Activated T-helper 17 cell treated with anti-CD3 and anti-CD28 coated beads, Interleukin-2, amount 50 U/mL, for 72 hours (primary cell): Measurements from ENCODE around the gene PGM1. TPM values are rescaled to one million over a fixed set of nuclear protein-coding genes. Genes with fewer than 3 reads are reported as not detected.
A peak's percentile ranks its signal among the peaks of the same experiment; 100 is the strongest.

ENCODE experiments used
- ATAC-seq: fragments of 150-1000 bp; cut with Tn5 transposase; replicated peaks from 2 replicates; pipeline ENCODE4 v1.10.0; 2021; ENCODE audit warnings: mild to moderate bottlenecking, moderate library complexity
- H3K27ac Mint-ChIP-seq: one replicate; pipeline ENCODE4 v1.8.0; 2022; ENCODE audit warnings: mixed read lengths
- H3K27me3 Mint-ChIP-seq: one replicate; pipeline ENCODE4 v1.8.0; 2022; ENCODE audit warnings: mixed read lengths
- H3K36me3 Mint-ChIP-seq: one replicate; pipeline ENCODE4 v1.8.0; 2022; ENCODE audit warnings: low read depth, mild to moderate bottlenecking, mixed read lengths
- H3K4me1 Mint-ChIP-seq: one replicate; pipeline ENCODE4 v1.8.0; 2022; ENCODE audit warnings: mixed read lengths
- H3K4me3 Mint-ChIP-seq: one replicate; pipeline ENCODE4 v1.8.0; 2022; ENCODE audit warnings: mild to moderate bottlenecking, mixed read lengths
- H3K9me3 Mint-ChIP-seq: one replicate; pipeline ENCODE4 v1.8.0; 2022; ENCODE audit warnings: mixed read lengths
- total RNA-seq, 2 donors: library from RNA; stranded (reverse); gene quantifications; one replicate each; pipeline ENCODE4 v1.2.3, GENCODE V29; 2022

PGM1 gene
- total RNA-seq, 2 donors from 2014 or later: 34.8 to 42.7 TPM

DNA sequence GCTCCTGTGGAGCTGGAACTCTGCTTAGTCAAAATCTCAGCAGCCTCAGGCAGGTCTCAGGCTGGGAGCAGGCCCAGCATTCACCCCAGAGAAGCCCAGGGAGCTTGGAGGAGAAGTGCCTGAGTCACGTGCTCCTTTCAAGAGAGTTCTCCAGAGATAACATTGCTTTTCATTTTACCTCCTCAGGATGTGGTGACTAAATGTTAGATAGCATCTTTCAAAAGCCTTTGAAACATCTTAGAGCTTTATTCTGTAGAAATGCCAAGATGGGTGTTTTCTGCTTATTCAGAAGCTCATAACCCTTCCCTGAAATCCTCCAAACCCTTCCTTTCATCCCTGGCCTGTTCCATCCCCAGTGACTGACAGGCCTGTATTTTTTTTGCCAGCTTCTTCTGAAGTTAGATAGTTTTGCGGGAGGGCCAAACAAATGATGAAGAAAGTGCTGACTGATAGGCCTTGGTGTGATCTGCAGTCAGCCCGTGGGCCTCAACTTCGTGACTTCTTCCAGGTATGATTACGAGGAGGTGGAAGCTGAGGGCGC is 58.0 kb downstream of the PGM1 start:
- H3K27me3 Mint-ChIP-seq: no peaks in the 10 kb centered on the region
- H3K9me3 Mint-ChIP-seq: no peaks in the 10 kb centered on the region
- H3K36me3 Mint-ChIP-seq: peaks cover 48% of the 10 kb centered on the region
- H3K4me3 Mint-ChIP-seq: peak overlapping the region; percentile 76
- peaks cover 27% of the 10 kb centered on the region for H3K4me1 Mint-ChIP-seq
- peak overlapping the region; percentile 95 for H3K27ac Mint-ChIP-seq
- ATAC-seq: peak; percentile 87

- peak overlapping the region; percentile 95 for H3K27ac Mint-ChIP-seq
- peaks cover 32% of the 10 kb centered on the region for H3K4me1 Mint-ChIP-seq
- ATAC-seq: no peak
- no peaks in the 10 kb centered on the region for H3K9me3 Mint-ChIP-seq
- no peak overlapping the region for H3K4me3 Mint-ChIP-seq
- H3K27me3 Mint-ChIP-seq: no peaks in the 10 kb centered on the region
- peaks cover 58% of the 10 kb centered on the region for H3K36me3 Mint-ChIP-seq
Observed at GRCh38 chr1:63653976-63654375, 60.8 kb downstream of the PGM1 start.

DNA sequence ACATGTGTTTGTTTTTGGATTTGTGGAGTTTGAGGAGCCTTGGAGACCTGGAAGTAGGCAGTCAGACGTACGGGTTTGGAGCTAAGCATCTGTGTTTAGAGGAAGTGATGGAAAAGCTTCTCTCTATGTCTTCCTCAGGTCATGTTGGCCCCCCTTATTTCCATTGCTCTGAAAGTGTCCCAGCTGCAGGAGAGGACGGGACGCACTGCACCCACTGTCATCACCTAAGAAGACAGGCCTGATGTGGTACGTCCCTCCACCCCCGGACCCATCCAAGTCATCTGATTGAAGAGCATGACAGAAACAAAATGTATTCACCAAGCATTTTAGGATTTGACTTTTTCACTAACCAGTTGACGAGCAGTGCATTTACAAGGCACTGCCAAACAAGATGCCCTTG is 66.2 kb downstream of the PGM1 start:
- no peak for ATAC-seq
- H3K9me3 Mint-ChIP-seq: no peaks in the 10 kb centered on the region
- H3K4me3 Mint-ChIP-seq: no peak overlapping the region
- H3K4me1 Mint-ChIP-seq: peaks cover 4% of the 10 kb centered on the region
- no peak overlapping the region for H3K27ac Mint-ChIP-seq
- H3K27me3 Mint-ChIP-seq: no peaks in the 10 kb centered on the region
- peaks cover 64% of the 10 kb centered on the region for H3K36me3 Mint-ChIP-seq

DNA sequence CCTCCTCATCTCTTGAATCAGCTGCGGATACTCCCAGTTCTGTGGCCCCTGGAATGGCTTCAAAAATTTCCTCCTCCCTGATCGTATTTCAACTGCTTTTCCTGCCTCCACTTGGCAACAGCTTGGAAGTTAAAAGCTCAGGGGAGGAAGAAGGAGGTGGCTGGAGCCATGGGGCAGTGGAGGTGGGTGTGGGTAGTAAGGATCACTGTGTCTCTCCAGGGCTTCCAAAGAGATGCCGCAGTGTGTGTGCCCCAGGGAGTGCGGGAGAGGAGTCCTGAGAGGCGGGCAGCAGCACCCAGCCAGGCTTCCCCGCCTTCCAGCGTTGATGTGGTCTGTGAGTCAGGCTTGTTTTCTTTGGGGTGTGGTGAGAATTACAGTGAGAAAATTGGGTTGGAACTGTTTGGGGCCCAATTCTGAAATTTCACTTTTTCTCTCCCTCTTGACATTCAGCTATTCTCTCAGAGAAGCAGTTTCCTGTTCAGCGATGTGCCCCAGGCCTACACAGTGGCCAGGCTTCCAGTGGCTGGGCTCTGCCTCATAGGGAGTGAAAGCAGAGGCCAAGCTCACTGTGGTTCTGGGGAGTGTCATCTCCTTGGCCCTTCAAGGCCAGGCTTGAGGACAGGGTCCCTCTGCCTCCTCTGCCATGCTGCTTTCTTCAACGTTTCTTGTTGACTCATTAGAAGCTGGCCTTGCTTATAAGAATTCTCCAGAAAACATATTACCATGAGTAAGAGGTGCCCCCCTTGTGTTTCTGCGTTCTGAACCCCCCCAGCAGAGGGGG is 69.0 kb downstream of the PGM1 start:
- H3K4me3 Mint-ChIP-seq: no peak overlapping the region
- H3K27me3 Mint-ChIP-seq: no peaks in the 10 kb centered on the region
- no peak for ATAC-seq
- H3K9me3 Mint-ChIP-seq: peaks cover 6% of the 10 kb centered on the region
- H3K4me1 Mint-ChIP-seq: peaks cover 4% of the 10 kb centered on the region
- peaks cover 42% of the 10 kb centered on the region for H3K36me3 Mint-ChIP-seq
- H3K27ac Mint-ChIP-seq: no peak overlapping the region

DNA sequence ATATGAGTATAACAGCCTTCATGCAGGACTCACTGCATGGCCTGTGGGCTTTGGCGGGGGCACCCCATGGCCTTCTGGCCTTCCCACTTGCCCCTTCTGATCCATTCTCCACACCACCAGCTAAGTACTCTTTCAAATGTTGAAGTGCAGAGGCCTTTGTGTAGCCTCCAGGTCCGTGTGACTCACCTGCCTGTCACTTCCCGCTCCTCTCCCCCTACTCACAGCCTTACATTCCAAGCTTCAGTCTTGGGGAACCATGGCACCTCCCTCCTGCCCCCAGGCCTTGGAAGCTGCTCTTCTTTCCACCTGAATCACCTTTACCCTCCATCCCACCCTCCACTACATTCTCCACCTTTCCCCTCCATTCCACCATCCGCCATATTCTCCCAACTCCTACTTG is 69.6 kb downstream of the PGM1 start:
- H3K9me3 Mint-ChIP-seq: peaks cover 6% of the 10 kb centered on the region
- no peak for ATAC-seq
- peaks cover 36% of the 10 kb centered on the region for H3K36me3 Mint-ChIP-seq
- H3K27me3 Mint-ChIP-seq: no peaks in the 10 kb centered on the region
- no peak overlapping the region for H3K4me3 Mint-ChIP-seq
- H3K4me1 Mint-ChIP-seq: peaks cover under 1% of the 10 kb centered on the region
- no peak overlapping the region for H3K27ac Mint-ChIP-seq

DNA sequence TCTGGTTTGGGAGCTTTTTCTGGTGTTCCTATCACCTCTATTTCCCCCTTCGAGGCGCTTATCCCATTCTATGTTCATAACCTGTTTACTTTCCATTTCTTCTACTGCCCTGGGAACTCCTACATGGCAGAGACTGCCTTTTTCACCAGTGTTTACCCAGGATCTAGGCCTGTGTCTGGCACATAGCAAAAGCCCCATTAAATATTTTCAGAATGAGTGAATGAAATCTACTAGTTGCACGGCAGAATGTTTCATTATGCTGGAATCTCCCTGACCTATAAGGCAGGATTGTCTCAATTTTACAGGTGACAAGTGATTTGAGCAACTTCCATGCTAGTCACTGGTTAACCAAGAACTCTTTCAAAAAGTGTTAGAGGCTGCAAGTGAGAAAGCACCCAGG is 70.1 kb downstream of the PGM1 start:
- Mint-ChIP-seq H3K27me3 (no peaks in the 10 kb centered on the region), H3K4me1 (no peaks in the 10 kb centered on the region), H3K36me3 (peaks cover 33% of the 10 kb centered on the region), H3K9me3 (peaks cover 6% of the 10 kb centered on the region), H3K4me3 (no peak overlapping the region), H3K27ac (no peak overlapping the region)
- ATAC-seq: no peak

DNA sequence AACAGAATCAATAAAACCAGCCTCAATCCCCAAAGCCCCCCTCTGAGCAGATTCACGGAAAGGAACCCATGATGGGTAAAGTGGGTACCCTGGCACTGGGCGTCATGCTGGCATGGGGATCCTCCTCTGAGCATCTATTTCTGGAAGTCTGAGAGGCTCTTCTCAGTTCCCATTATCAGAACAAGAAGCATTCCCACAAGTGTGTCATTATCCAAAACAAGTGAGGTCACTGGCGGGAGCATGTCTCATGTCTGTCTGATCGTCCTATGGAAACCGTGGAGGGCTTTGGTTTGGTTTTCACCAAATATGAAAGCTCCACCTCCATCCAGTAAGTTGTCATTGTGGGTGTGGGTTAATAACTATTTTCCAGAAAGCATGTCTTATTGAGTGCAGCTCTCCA is 70.7 kb downstream of the PGM1 start:
- H3K4me1 Mint-ChIP-seq: no peaks in the 10 kb centered on the region
- ATAC-seq: no peak
- no peaks in the 10 kb centered on the region for H3K27me3 Mint-ChIP-seq
- H3K27ac Mint-ChIP-seq: no peak overlapping the region
- no peak overlapping the region for H3K4me3 Mint-ChIP-seq
- H3K9me3 Mint-ChIP-seq: peaks cover 6% of the 10 kb centered on the region
- peaks cover 27% of the 10 kb centered on the region for H3K36me3 Mint-ChIP-seq

DNA sequence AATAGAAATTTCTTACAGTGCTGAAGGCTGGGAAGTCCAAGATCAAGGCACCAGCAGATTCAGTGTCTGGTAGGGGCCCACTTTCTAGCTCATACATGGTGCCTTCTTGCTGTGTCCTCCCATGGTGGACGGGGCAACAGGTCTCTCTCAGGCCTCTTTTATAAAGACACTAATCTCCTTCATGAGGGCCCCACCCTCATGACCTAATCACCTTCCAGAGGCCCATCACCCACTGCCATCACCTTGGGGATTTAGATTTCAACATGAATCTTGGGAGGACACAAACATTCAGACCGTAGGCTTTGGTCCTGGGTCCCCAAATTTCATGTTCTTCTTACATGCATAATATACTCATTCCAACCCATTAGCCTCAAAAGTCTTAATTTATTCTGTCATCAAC is 71.5 kb downstream of the PGM1 start:
- Mint-ChIP-seq H3K36me3 (peaks cover 18% of the 10 kb centered on the region), H3K27ac (no peak overlapping the region), H3K4me1 (no peaks in the 10 kb centered on the region), H3K27me3 (no peaks in the 10 kb centered on the region), H3K4me3 (no peak overlapping the region), H3K9me3 (peaks cover 6% of the 10 kb centered on the region)
- ATAC-seq: no peak

GRCh38 chr1:63665410-63665809 is 72.2 kb downstream of the PGM1 start:
- no peak for ATAC-seq
- Mint-ChIP-seq H3K4me1 (no peaks in the 10 kb centered on the region), H3K9me3 (peaks cover 6% of the 10 kb centered on the region), H3K27me3 (no peaks in the 10 kb centered on the region), H3K27ac (no peak overlapping the region), H3K36me3 (peaks cover 12% of the 10 kb centered on the region), H3K4me3 (no peak overlapping the region)

DNA sequence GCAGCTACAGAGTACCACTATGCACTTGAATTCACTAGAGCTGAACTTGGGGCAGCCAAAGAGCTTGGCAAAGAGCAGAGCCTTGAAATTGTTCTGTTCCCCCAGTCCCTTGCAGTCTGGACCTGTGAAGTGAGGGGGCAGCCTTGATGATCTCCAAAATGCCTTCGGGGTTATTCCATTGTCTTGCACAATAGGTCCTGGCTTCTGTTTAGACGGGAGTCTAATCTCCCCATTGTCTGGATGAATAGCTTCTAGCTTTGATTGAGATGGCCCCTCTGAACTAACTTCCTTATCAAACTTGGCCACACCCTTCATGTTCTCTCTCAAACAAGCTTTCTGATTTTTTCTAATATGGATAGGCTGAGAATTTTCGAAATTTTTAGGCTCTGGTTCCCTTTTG is 72.6 kb downstream of the PGM1 start:
- H3K27me3 Mint-ChIP-seq: no peaks in the 10 kb centered on the region
- no peak overlapping the region for H3K4me3 Mint-ChIP-seq
- no peak overlapping the region for H3K27ac Mint-ChIP-seq
- ATAC-seq: no peak
- H3K9me3 Mint-ChIP-seq: peaks cover 6% of the 10 kb centered on the region
- no peaks in the 10 kb centered on the region for H3K4me1 Mint-ChIP-seq
- H3K36me3 Mint-ChIP-seq: peaks cover 9% of the 10 kb centered on the region

DNA sequence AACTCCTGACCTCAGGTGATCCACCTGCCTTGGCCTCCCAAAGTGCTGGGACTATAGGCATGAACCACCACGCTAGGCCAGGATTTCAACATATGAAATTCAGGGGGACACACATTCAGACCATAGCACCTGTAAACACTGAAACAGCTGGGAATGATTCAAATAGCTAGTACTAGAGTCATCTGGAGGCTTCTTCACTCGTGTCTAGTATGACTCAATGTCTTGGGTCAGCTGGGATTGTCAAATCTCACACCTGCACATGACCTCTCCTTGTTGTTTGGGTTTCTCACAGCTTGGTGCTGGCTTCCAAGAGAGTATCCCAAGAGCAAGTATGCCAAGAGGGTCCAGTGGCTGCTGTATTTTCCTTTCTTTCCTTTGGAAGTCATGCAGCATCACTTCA is 75.1 kb downstream of the PGM1 start:
- H3K27me3 Mint-ChIP-seq: no peaks in the 10 kb centered on the region
- H3K27ac Mint-ChIP-seq: no peak overlapping the region
- H3K36me3 Mint-ChIP-seq: no peaks in the 10 kb centered on the region
- H3K9me3 Mint-ChIP-seq: peaks cover 6% of the 10 kb centered on the region
- ATAC-seq: peak; percentile 35
- no peak overlapping the region for H3K4me3 Mint-ChIP-seq
- H3K4me1 Mint-ChIP-seq: no peaks in the 10 kb centered on the region

- Mint-ChIP-seq H3K4me1 (peaks cover 3% of the 10 kb centered on the region), H3K27me3 (no peaks in the 10 kb centered on the region), H3K4me3 (no peak overlapping the region), H3K27ac (no peak overlapping the region), H3K36me3 (no peaks in the 10 kb centered on the region), H3K9me3 (peaks cover 6% of the 10 kb centered on the region)
- no peak for ATAC-seq
Observed at GRCh38 chr1:63669151-63669961, 76.1 kb downstream of the PGM1 start.

DNA sequence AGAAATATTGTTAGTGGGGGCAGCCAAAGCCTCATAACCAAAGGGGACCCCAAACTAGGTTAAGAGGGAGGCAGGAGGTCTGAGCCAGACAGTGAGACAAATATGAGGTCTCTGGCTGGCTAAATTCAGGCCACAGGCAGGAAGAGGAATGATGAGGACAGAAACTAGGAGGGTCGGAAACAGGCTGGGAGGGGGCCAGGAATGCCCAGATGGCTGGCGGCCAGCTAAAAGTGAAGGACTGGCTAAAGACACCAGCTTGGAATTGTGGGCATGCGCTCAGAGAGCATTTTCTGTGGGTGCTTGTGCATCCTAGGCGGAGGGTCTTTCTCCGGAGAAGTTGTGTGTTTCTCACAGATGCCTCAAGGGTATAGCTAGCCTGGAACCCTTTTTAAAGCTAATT is 77.0 kb downstream of the PGM1 start:
- Mint-ChIP-seq H3K9me3 (peaks cover 6% of the 10 kb centered on the region), H3K36me3 (no peaks in the 10 kb centered on the region), H3K27ac (no peak overlapping the region)

GRCh38 chr1:63671514-63671913 is 78.3 kb downstream of the PGM1 start:
- H3K27ac Mint-ChIP-seq: no peak overlapping the region
- no peak for ATAC-seq

More for the DNA sequence above, 77.0 kb downstream of the PGM1 start:
- no peak for ATAC-seq
- H3K4me1 Mint-ChIP-seq: peaks cover 3% of the 10 kb centered on the region
- no peak overlapping the region for H3K4me3 Mint-ChIP-seq
- H3K27me3 Mint-ChIP-seq: no peaks in the 10 kb centered on the region

More at GRCh38 chr1:63671514-63671913, 78.3 kb downstream of the PGM1 start:
- Mint-ChIP-seq H3K4me3 (no peak overlapping the region), H3K36me3 (no peaks in the 10 kb centered on the region), H3K4me1 (peaks cover 3% of the 10 kb centered on the region), H3K9me3 (peaks cover under 1% of the 10 kb centered on the region), H3K27me3 (no peaks in the 10 kb centered on the region)
